Measurements from ENCODE around the gene YWHAG. TPM values are rescaled to one million over a fixed set of nuclear protein-coding genes. Genes with fewer than 3 reads are reported as not detected.
"Not testable (repeated sequence)": the region's sequence is repeated elsewhere in the genome, so short reads cannot be mapped to it uniquely, and the experiment has no call there.

Gene YWHAG
- total RNA-seq, 1 experiment from 2014 or later: 190 TPM

DNA sequence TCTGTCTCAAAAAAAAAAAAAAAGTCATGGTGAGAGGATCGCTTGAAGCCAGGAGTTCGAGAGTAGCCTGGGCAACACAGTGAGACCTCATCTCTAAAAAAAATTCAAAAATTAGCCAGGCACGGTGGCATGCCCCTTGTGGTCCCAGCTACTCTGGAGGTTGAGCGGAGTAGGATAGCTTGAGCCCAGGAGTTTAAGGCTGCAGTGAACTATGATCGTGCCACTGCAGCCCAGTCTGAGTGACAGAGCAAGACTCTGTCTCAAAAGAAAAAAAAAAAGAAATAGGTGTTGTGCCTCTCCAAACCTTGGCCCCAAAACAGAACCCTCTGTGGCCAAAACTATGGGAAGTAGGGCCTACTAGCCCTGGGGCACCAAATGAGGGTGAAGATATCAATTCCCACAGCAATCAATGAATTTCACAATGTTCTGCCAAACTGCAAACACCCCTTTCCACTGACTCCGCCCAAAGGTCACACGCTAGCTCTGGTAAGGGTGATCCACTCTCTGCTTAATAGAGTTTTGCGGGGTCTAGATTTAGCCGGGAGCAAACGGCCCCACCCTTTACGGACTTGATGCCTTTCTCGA is 33.8 kb upstream of the YWHAG start:
- Histone ChIP-seq H3K36me3 (no peaks in the 10 kb centered on the region), H3K27me3 (no peaks in the 10 kb centered on the region; the same call in 1 of the 2 replicates), H3K4me3 (peak overlapping the region; percentile 73), H3K9me3 (replicated peaks) (no peaks in the 10 kb centered on the region), H3K27ac (peak overlapping the region; percentile 22; the same call in 1 of the 2 replicates), H3K4me1 (peaks cover 4% of the 10 kb centered on the region; the same call in 1 of the 2 replicates)
- DNase-seq: no peak

- Histone ChIP-seq H3K9me3 (replicated peaks) (no peaks in the 10 kb centered on the region), H3K4me1 (peaks cover 11% of the 10 kb centered on the region), H3K4me3 (no peak overlapping the region), H3K27me3 (no peaks in the 10 kb centered on the region; the same call in 1 of the 2 replicates), H3K36me3 (no peaks in the 10 kb centered on the region), H3K27ac (no peak overlapping the region)
- no peak for DNase-seq
Measured at GRCh38 chr7:76390092-76390491, 31.3 kb upstream of the YWHAG start.

DNA sequence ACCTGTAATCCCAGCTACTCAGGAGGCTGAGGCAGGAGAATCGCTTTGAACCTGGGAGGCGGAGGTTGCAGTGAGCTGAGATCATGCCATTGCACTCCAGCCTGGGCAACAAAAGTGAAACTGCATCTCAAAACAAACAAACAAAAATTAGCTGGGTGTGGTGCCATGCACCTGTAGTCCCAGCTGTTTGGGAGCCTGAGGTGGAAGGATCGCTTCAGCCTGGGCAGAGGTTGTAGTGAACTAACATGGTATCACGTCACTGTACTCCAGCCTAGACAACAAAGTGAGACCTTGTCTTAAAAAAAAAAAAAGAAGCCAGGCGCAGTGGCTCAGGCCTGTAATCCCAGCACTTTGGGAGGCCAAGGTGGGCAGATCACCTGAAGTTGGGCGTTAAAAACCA is 29.0 kb upstream of the YWHAG start:
- H3K4me1 ChIP-seq: peaks cover 11% of the 10 kb centered on the region
- not testable (repeated sequence) for H3K9me3 ChIP-seq (replicated peaks); H3K36me3 ChIP-seq; H3K27ac ChIP-seq; H3K4me3 ChIP-seq; H3K27me3 ChIP-seq; DNase-seq

DNA sequence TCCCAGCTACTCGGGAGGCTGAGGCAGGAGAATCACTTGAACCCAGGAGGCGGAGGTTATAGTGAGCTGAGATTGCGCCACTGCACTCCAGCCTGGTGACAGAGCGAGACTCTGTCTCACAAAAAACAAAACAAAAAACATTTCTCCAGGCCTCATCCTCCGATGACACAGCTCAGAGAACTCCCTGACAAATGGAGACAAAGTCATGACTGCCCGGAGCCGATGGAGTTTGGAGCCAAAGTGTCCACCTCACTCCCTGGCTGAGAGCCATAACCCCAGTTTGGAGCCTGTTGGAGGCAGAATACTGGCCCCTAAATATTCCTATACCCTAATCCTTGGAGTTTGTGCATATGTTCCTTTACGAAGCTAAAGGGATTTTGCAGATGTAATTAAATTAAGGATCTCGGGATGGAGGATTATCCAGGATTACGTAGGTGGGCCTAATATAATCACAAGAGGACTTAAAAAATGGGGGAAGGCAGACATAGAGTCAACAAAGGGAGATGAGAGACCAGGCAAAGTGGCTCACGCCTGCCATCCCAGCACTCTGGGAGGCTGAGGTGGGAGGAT is 28.0 kb upstream of the YWHAG start:
- DNase-seq: peak; percentile 37 to 47
- H3K27ac ChIP-seq: no peak overlapping the region
- H3K4me3 ChIP-seq: no peak overlapping the region
- no peaks in the 10 kb centered on the region for H3K27me3 ChIP-seq
- no peaks in the 10 kb centered on the region for H3K36me3 ChIP-seq
- H3K4me1 ChIP-seq: peaks cover 11% of the 10 kb centered on the region
- no peaks in the 10 kb centered on the region for H3K9me3 ChIP-seq (replicated peaks)

DNA sequence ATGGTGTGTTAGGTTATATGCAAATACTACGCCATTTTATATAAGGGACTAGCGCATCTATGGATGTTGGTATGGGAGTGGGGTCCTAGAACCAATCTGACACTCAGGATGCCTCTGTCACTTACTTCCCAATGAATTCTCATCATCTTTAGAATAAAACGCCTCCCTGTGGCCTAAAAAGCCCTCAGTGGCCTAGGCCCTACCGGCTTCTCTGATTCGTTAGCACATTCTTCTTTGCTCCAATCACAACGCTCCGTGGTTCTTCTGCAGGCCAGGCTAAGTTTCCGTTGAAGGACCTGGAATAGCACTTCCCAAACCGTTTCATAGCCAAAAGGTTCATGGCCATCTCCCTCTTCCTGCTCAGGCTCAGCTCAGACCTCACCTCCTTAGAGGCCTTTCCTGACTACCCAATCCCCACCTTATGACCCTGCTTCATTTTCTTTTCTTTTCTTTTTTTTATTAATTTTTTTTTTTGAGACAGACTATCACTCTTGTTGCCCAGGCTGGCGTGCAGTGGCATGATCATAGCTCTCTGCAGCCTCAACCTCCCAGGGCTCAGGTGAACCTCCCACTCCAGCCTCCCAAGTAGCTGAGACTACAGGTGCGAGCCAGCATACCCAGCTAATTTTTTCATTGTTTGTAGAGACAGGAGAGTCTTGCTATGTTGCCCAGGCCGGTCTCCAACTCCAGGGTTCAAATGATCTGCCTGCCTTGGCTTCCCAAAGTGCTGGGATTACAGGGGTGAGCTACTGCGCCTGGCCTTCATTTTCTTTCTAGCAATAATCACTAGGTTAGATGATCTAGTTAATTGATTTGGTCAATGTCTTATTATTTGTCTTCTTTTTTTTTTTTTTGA is 24.5 kb upstream of the YWHAG start:
- Histone ChIP-seq H3K27ac (no peak overlapping the region), H3K27me3 (no peaks in the 10 kb centered on the region), H3K36me3 (no peaks in the 10 kb centered on the region), H3K4me3 (no peak overlapping the region), H3K4me1 (peaks cover 15% of the 10 kb centered on the region), H3K9me3 (replicated peaks) (no peaks in the 10 kb centered on the region)
- peak; percentile 50 to 68 for DNase-seq

- DNase-seq: no peak
- Histone ChIP-seq H3K4me3 (no peak overlapping the region), H3K27ac (no peak overlapping the region), H3K36me3 (no peaks in the 10 kb centered on the region), H3K27me3 (no peaks in the 10 kb centered on the region), H3K4me1 (peaks cover 13% of the 10 kb centered on the region), H3K9me3 (replicated peaks) (no peaks in the 10 kb centered on the region)
Measured at GRCh38 chr7:76381814-76382213, 23.0 kb upstream of the YWHAG start.

DNA sequence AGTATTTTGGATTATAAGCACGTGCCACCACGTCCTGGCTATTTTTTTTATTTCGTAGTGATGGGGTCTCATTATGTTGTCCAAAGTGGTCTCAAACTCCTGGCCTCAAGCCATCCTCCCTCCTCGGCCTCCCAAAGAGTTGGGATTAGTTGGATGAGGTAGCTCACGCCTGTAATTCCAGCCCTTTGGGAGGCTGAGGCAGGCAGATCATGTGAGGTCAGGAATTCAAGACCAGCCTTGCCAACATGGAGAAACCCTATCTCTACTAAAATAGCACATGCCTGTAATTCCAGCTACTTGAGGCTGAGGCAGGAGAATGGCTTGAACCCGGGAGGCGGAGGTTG is 21.8 kb upstream of the YWHAG start:
- DNase-seq: no peak
- peak overlapping the region; percentile 82 for H3K27ac ChIP-seq
- H3K27me3 ChIP-seq: no peaks in the 10 kb centered on the region
- no peaks in the 10 kb centered on the region for H3K36me3 ChIP-seq
- H3K4me1 ChIP-seq: peaks cover 8% of the 10 kb centered on the region
- H3K4me3 ChIP-seq: peak overlapping the region; percentile 53
- no peaks in the 10 kb centered on the region for H3K9me3 ChIP-seq (replicated peaks)

DNA sequence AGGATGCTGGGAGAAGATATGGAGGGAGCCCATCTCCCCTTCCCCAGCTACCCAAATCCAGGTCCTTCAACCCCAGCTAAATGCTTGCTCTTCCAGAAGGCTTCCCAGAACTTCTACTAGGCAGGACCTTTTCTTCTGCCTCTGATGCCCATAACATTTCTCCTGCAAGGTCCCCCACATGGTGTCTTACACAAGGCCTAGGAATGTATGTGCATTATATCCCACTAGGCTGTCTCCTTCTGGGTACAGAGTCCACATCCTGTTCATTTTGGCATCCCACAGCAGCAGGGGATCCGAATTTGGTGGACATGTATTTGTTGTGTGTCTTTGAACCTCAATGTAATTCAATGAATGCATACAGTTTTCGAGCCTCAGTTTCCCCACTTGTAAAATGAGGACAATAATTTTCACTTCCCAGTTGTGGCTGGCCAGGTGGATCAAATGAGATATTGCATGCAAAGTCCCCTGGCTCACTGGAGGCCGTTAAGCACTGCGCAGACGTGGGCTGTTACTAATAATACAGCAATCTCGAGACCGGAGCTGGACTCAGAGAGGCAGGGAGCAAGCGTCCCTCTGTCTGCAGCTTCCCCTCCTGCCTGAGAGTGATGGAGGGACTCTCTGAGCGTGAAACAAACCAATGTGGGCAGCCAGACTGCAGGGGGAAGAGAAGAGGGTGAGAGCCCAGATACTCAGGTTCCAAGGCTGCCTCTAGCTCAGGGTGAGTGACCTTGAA is 18.6 kb upstream of the YWHAG start:
- DNase-seq: no peak

GRCh38 chr7:76375251-76375650 is 16.5 kb upstream of the YWHAG start:
- H3K27me3 ChIP-seq: no peaks in the 10 kb centered on the region; the same call in 1 of the 2 replicates
- DNase-seq: no peak
- no peak overlapping the region for H3K27ac ChIP-seq
- peaks cover under 1% of the 10 kb centered on the region for H3K4me1 ChIP-seq
- H3K9me3 ChIP-seq (replicated peaks): no peaks in the 10 kb centered on the region
- no peak overlapping the region for H3K4me3 ChIP-seq
- no peaks in the 10 kb centered on the region for H3K36me3 ChIP-seq

More for the DNA sequence above, 18.6 kb upstream of the YWHAG start:
- H3K4me1 ChIP-seq: peaks cover 8% of the 10 kb centered on the region
- H3K36me3 ChIP-seq: no peaks in the 10 kb centered on the region
- no peak overlapping the region for H3K4me3 ChIP-seq
- no peaks in the 10 kb centered on the region for H3K9me3 ChIP-seq (replicated peaks)
- no peak overlapping the region for H3K27ac ChIP-seq
- no peaks in the 10 kb centered on the region for H3K27me3 ChIP-seq

DNA sequence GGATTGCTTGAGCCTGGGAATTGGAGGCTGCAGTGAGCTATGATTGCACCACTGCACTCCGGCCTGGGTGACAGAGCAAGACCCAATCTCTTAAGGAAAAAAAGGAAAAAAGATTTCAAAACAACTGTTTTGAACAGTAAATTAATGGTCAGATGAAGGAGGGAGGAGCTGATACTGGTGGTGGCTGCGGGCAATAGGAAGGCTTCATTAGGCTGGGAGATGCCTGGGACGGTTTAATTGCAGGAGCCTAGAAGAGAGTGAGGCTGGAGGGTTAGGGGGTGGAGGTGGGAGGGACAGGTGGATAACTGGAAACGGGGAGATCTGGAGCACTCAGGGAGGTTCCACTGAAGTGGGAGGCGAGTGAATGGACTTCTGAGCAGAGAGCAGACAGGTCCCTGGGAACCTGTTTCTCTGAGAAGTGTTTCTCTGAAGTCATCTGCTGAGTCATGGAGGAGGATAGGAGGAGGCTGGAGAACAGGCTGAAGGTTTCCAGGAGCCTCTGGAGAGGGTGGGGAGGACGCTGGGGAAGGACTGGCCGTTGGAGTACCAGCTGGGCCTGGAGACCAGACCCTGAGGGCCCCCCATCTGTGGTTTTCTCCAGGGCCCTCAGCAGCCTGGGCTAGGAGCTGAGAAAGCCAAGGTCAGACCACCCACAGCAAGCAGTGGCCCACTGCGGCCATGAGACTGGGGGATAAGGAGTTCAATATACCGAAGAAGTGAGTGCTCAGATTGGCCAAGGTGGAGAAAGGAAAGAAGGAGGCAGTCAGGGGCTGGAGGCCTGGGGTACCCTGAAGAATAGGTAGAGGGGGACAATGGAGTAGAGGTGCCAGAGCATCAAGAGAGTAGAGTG is 14.4 kb upstream of the YWHAG start:
- H3K27ac ChIP-seq: no peak overlapping the region
- H3K27me3 ChIP-seq: no peaks in the 10 kb centered on the region; the same call in 1 of the 2 replicates
- H3K36me3 ChIP-seq: no peaks in the 10 kb centered on the region
- no peak overlapping the region for H3K4me3 ChIP-seq
- H3K4me1 ChIP-seq: no peaks in the 10 kb centered on the region; the same call in 1 of the 2 replicates
- no peaks in the 10 kb centered on the region for H3K9me3 ChIP-seq (replicated peaks)
- no peak for DNase-seq

GRCh38 chr7:76371396-76371795 is 12.6 kb upstream of the YWHAG start:
- no peak overlapping the region for H3K4me3 ChIP-seq
- no peaks in the 10 kb centered on the region; the same call in 1 of the 2 replicates for H3K27me3 ChIP-seq
- no peaks in the 10 kb centered on the region; the same call in 1 of the 2 replicates for H3K4me1 ChIP-seq
- no peak overlapping the region for H3K27ac ChIP-seq
- no peaks in the 10 kb centered on the region for H3K9me3 ChIP-seq (replicated peaks)
- no peak for DNase-seq
- H3K36me3 ChIP-seq: no peaks in the 10 kb centered on the region

DNA sequence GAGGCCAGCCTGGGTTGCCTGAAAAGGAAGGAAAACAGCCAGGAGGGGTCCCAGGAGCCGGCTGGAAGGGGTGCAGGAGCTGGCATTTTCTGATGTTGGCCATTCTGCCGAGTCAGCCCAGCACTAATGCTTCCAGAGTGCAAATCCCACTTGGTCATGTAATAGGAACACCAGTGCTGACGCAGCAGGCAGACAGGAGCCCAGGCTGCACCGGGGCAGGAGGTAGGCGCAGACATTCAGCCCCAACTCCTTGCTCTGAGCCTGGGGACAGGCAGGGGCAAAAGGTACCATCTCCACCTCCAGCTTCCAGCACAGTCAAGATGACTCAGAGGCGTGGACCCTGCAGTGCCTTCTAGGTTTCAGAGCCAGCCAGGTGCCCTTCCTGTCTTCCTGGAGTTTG is 10.2 kb upstream of the YWHAG start:
- H3K27me3 ChIP-seq: no peaks in the 10 kb centered on the region; the same call in 1 of the 2 replicates
- no peak for DNase-seq
- H3K4me3 ChIP-seq: no peak overlapping the region
- H3K27ac ChIP-seq: no peak overlapping the region
- H3K9me3 ChIP-seq (replicated peaks): no peaks in the 10 kb centered on the region
- H3K36me3 ChIP-seq: no peaks in the 10 kb centered on the region
- peaks cover 2% of the 10 kb centered on the region for H3K4me1 ChIP-seq

DNA sequence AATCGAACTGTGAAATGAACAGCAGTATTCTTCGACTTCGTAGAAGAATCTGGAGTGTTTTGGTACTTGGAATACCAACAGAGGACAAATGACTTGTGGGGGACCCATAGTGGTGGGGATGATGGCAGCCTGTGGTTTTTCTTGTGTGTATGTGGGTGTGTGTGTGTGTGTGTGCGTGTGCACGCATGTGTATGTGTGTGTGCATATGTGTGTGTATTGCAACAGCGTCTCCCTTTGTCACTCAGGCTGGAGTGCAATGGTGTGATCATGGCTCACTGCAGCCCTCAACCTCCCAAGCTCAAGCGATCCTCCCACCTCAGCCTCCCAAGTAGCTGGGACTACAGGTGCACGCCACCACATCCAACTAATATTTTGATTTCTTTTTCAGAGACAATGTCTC is 9.4 kb upstream of the YWHAG start:
- peaks cover 4% of the 10 kb centered on the region for H3K4me1 ChIP-seq
- no peaks in the 10 kb centered on the region; the same call in 1 of the 2 replicates for H3K27me3 ChIP-seq
- H3K4me3 ChIP-seq: no peak overlapping the region
- no peak overlapping the region for H3K27ac ChIP-seq
- no peaks in the 10 kb centered on the region for H3K36me3 ChIP-seq
- DNase-seq: no peak
- no peaks in the 10 kb centered on the region for H3K9me3 ChIP-seq (replicated peaks)

DNA sequence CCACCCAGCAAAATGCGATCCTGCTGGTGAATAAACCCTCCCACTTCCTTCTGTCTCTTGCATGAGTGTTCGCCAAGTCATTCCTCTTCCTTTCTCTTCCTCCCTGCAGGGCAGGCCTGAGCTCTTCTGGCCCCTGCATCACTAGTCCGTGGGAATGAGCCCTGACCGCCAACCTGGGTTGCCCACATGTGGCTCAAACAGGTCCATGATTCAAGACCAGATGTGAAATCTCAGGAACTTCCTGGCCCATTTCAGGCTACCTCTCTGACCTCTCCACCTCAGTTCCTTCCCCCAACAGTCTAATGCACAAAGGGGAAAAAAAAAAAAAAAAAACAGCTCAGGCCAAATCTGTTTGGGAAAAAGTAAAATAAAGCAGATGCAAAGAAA is 5.4 kb upstream of the YWHAG start:
- Histone ChIP-seq H3K36me3 (no peaks in the 10 kb centered on the region), H3K4me3 (peak overlapping the region; percentile 38; the same call in 1 of the 2 replicates), H3K4me1 (peaks cover 9% of the 10 kb centered on the region), H3K9me3 (replicated peaks) (no peaks in the 10 kb centered on the region), H3K27ac (peak overlapping the region; percentile 92), H3K27me3 (no peaks in the 10 kb centered on the region)
- DNase-seq: peak; percentile 30 to 51

Data from SJCRH30 (cell line).